Muscle layer of colon (tissue), 2 donors: ENCODE data around the gene S1PR3.
A peak's percentile ranks its signal among the peaks of the same experiment; 100 is the strongest.

Experiments
- H3K27ac ChIP-seq: one replicate; pipeline ENCODE4 v1.7.0; 2013; ENCODE audit warnings: low read depth, mild to moderate bottlenecking, low read length, moderate library complexity
- H3K27me3 ChIP-seq, 2 donors: one replicate each; pipeline ENCODE4 v1.7.0; 2013; ENCODE audit warnings: low read length in 2 of 2, mild to moderate bottlenecking in 2 of 2; ENCODE audit not compliant: insufficient read depth in 2 of 2, control insufficient read depth in 1 of 2
- H3K36me3 ChIP-seq: one replicate; pipeline ENCODE4 v1.7.0; 2013; ENCODE audit warnings: mild to moderate bottlenecking, low read length; ENCODE audit not compliant: insufficient read depth
- H3K4me1 ChIP-seq: one replicate; pipeline ENCODE4 v1.7.0; 2013; ENCODE audit warnings: mild to moderate bottlenecking, low read length; ENCODE audit not compliant: insufficient read depth
- H3K4me3 ChIP-seq, 2 donors: one replicate each; pipeline ENCODE4 v1.7.0; 2013; ENCODE audit warnings: low read length in 2 of 2, low read depth in 1 of 2, mild to moderate bottlenecking in 1 of 2, moderate library complexity in 1 of 2
- H3K9ac ChIP-seq: one replicate; pipeline ENCODE4 v1.7.0; 2013; ENCODE audit warnings: low read length
- H3K9me3 ChIP-seq: one replicate; pipeline ENCODE4 v1.7.0; 2013; ENCODE audit warnings: mild to moderate bottlenecking, low read length
- donor health status: abdominal sarcoma.
- donor health status: Adenocarcinoma of cecum.

The S1PR3 gene

DNA sequence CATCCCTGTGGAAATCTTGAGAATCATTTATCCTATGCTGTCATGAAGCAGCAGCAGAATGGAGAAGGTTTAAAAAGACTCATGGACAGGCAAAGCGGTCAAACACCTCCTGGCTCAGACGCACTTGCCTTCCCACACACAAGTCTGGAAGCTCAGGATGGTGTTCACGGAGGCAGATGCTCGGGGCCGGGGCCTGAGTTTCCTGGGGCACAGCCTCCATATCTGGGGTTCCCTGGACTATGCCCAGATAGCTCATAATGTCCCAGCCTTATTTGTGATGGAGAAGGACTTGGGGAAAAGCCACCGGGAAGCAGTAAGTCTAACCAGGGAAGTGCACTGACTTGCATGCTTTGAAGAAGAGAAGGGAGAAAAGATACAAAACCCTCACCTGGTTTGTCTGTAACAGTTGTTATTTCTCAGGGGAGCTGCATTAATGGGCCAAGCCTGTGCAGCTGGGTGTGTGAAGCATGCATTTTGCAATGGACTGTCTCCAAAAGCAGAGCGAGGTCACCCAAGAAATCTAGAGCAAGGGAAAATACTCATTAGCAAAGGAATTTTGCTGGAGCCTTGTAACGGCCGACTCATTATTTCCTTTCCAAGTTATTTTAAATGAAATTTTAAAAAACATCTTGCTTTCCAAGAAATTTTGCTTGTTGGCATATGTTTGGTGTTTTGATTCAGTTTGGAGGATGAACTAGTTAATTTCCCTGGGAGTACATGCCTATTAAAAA lies 3.4 kb downstream of the S1PR3 start:
- no peaks in the 10 kb centered on the region for H3K9me3 ChIP-seq
- no peaks in the 10 kb centered on the region for H3K36me3 ChIP-seq
- H3K27me3 ChIP-seq, result peaks cover 0 to 5% of the 10 kb centered on the region in 2 donors
- H3K27ac ChIP-seq, result no peak overlapping the region
- peaks cover 33% of the 10 kb centered on the region for H3K4me1 ChIP-seq
- no peak overlapping the region for H3K9ac ChIP-seq
- H3K4me3 ChIP-seq, result peak overlapping the region in 1 of 2 donors; percentile 21

GRCh38 chr9:88995200-88995577 lies 3.9 kb downstream of the S1PR3 start:
- H3K27ac ChIP-seq, result no peak overlapping the region

DNA sequence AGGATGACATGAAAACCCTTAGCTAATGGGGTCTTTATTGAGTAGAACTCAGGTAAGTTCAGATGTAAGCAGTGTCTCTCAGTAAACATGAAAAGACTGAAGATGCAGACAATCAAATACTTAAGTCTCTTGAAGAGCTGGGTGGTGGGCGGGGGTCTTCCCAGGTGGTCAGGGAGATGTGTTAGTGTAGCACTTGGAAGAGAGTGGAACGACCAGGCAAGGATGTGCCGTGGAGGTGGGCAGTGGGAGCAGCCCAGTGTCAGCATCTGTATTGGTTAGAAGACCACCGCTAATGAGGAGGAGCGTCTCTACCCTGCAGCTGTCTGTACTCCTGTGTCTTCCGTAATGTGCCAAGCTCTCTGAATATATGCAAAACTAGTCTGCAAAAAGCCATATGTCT lies 4.4 kb downstream of the S1PR3 start:
- Histone ChIP-seq H3K4me1 (peaks cover 39% of the 10 kb centered on the region), H3K27ac (no peak overlapping the region), H3K36me3 (no peaks in the 10 kb centered on the region), H3K4me3 (no peak overlapping the region), H3K9ac (no peak overlapping the region), H3K27me3 (peaks cover 0 to 5% of the 10 kb centered on the region in 2 donors), H3K9me3 (no peaks in the 10 kb centered on the region)

More at GRCh38 chr9:88995200-88995577, 3.9 kb downstream of the S1PR3 start:
- Histone ChIP-seq H3K4me3 (no peak overlapping the region), H3K27me3 (peaks cover 0 to 5% of the 10 kb centered on the region in 2 donors), H3K4me1 (peaks cover 35% of the 10 kb centered on the region), H3K36me3 (no peaks in the 10 kb centered on the region), H3K9ac (no peak overlapping the region), H3K9me3 (no peaks in the 10 kb centered on the region)

- no peaks in the 10 kb centered on the region for H3K9me3 ChIP-seq
- H3K4me3 ChIP-seq, result no peak overlapping the region
- peaks cover 0 to 5% of the 10 kb centered on the region in 2 donors for H3K27me3 ChIP-seq
- peaks cover 45% of the 10 kb centered on the region for H3K4me1 ChIP-seq
- no peak overlapping the region for H3K9ac ChIP-seq
- H3K27ac ChIP-seq, result no peak overlapping the region
- H3K36me3 ChIP-seq, result no peaks in the 10 kb centered on the region
These were observed 5.0 kb downstream of the S1PR3 start for GRCh38 chr9:88996046-88996920.

GRCh38 chr9:88996921-88997235 lies 5.6 kb downstream of the S1PR3 start:
- Histone ChIP-seq H3K4me3 (no peak overlapping the region), H3K36me3 (no peaks in the 10 kb centered on the region), H3K4me1 (peaks cover 46% of the 10 kb centered on the region), H3K9ac (no peak overlapping the region), H3K9me3 (no peaks in the 10 kb centered on the region), H3K27ac (no peak overlapping the region), H3K27me3 (peaks cover 0 to 1% of the 10 kb centered on the region in 2 donors)

DNA sequence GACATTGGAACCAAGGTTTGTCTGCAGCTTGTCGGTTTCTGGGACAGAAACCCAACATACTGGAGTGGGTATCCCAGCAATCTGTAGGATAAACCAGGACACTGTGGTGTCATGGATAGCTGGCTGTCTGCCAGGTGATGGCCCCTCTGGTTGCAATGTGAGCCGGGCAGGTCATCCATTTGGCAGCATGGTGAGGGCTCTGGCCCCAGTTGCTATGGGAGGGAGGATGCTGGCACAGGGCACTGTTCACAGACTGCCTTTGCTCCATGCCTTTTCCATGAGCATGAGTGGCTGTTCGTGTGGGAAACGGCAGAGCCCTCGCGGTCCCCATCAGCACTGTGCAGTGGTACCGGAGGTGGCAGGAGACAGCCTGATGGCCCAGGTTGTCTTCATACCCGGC lies 6.4 kb downstream of the S1PR3 start:
- no peaks in the 10 kb centered on the region for H3K27me3 ChIP-seq
- no peaks in the 10 kb centered on the region for H3K9me3 ChIP-seq
- H3K9ac ChIP-seq, result no peak overlapping the region
- no peak overlapping the region for H3K4me3 ChIP-seq
- no peaks in the 10 kb centered on the region for H3K36me3 ChIP-seq
- H3K4me1 ChIP-seq, result peaks cover 44% of the 10 kb centered on the region
- H3K27ac ChIP-seq, result no peak overlapping the region

GRCh38 chr9:88998503-88998902 lies 7.2 kb downstream of the S1PR3 start:
- H3K4me1 ChIP-seq, result peaks cover 41% of the 10 kb centered on the region
- no peak overlapping the region for H3K9ac ChIP-seq
- no peaks in the 10 kb centered on the region for H3K36me3 ChIP-seq
- H3K27ac ChIP-seq, result no peak overlapping the region
- H3K27me3 ChIP-seq, result no peaks in the 10 kb centered on the region
- H3K4me3 ChIP-seq, result no peak overlapping the region
- H3K9me3 ChIP-seq, result no peaks in the 10 kb centered on the region

GRCh38 chr9:88998911-88999310 lies 7.6 kb downstream of the S1PR3 start:
- H3K36me3 ChIP-seq, result no peaks in the 10 kb centered on the region
- H3K27me3 ChIP-seq, result no peaks in the 10 kb centered on the region
- peaks cover 37% of the 10 kb centered on the region for H3K4me1 ChIP-seq
- no peak overlapping the region for H3K27ac ChIP-seq
- no peak overlapping the region for H3K9ac ChIP-seq
- H3K9me3 ChIP-seq, result no peaks in the 10 kb centered on the region
- no peak overlapping the region for H3K4me3 ChIP-seq

- Histone ChIP-seq H3K9me3 (no peaks in the 10 kb centered on the region), H3K27ac (no peak overlapping the region), H3K4me1 (peaks cover 29% of the 10 kb centered on the region), H3K9ac (no peak overlapping the region), H3K4me3 (no peak overlapping the region), H3K27me3 (no peaks in the 10 kb centered on the region), H3K36me3 (no peaks in the 10 kb centered on the region)
These were observed 9.1 kb downstream of the S1PR3 start for GRCh38 chr9:89000371-89000781.

- H3K4me1 ChIP-seq, result peaks cover 28% of the 10 kb centered on the region
- H3K4me3 ChIP-seq, result peak overlapping the region in 1 of 2 donors; percentile 29
- no peak overlapping the region for H3K9ac ChIP-seq
- H3K27ac ChIP-seq, result no peak overlapping the region
- H3K36me3 ChIP-seq, result no peaks in the 10 kb centered on the region
- H3K27me3 ChIP-seq, result no peaks in the 10 kb centered on the region
- H3K9me3 ChIP-seq, result no peaks in the 10 kb centered on the region
These were observed 10.0 kb downstream of the S1PR3 start for GRCh38 chr9:89000973-89001916.

GRCh38 chr9:89001917-89002540 lies 10.8 kb downstream of the S1PR3 start:
- Histone ChIP-seq H3K9me3 (no peaks in the 10 kb centered on the region), H3K36me3 (no peaks in the 10 kb centered on the region), H3K4me3 (no peak overlapping the region), H3K4me1 (peaks cover 28% of the 10 kb centered on the region), H3K27me3 (no peaks in the 10 kb centered on the region), H3K27ac (no peak overlapping the region), H3K9ac (no peak overlapping the region)
